ENCODE data around the gene KNSTRN.

The KNSTRN gene

GRCh38 chr15:40340038-40340739 is 42.3 kb upstream of the KNSTRN start (continued):
- TF ChIP-seq ZNF600 (tag by site-specific recombination; IDR thresholded peaks at IDR 0.05) (no peak), HIC1 (tag by site-specific recombination; IDR thresholded peaks at IDR 0.05) (no peak), ZNF354C (tag by site-specific recombination; IDR thresholded peaks at IDR 0.05; ENCODE audit: borderline replicate concordance, low read depth) (no peak), ZNF239 (tag by site-specific recombination; IDR thresholded peaks at IDR 0.05) (no peak), GLI4 (tag by site-specific recombination; IDR thresholded peaks at IDR 0.05) (no peak), EGR2 (tag by site-specific recombination; IDR thresholded peaks at IDR 0.05; ENCODE audit: low read depth) (no peak), ZNF114 (tag by site-specific recombination; IDR thresholded peaks at IDR 0.05) (no peak), ZNF585B (tag by site-specific recombination; IDR thresholded peaks at IDR 0.05) (no peak), ZNF843 (tag by site-specific recombination; IDR thresholded peaks at IDR 0.05) (no peak), ZNF391 (tag by site-specific recombination; IDR thresholded peaks at IDR 0.05; ENCODE audit: borderline replicate concordance, low read depth) (no peak), ZNF324 (tag by site-specific recombination; IDR thresholded peaks at IDR 0.05) (no peak), ZBTB7A (tag by site-specific recombination; IDR thresholded peaks at IDR 0.05; ENCODE audit: low read depth) (no peak), ZNF626 (tag by site-specific recombination; IDR thresholded peaks at IDR 0.05) (no peak), ZNF416 (tag by site-specific recombination; IDR thresholded peaks at IDR 0.05) (no peak), MYNN (tag by site-specific recombination; IDR thresholded peaks at IDR 0.05; ENCODE audit: borderline replicate concordance) (no peak), ZNF677 (tag by site-specific recombination; IDR thresholded peaks at IDR 0.05) (no peak), HOXD13 (CRISPR knock-in tag; IDR thresholded peaks at IDR 0.05; ENCODE audit: borderline replicate concordance) (no peak), REST (tag by site-specific recombination; IDR thresholded peaks at IDR 0.05) (no peak), ZNF596 (tag by site-specific recombination; IDR thresholded peaks at IDR 0.05) (no peak), BCL6B (tag by site-specific recombination; IDR thresholded peaks at IDR 0.05) (no peak), ZNF350 (tag by site-specific recombination; IDR thresholded peaks at IDR 0.05) (no peak), ZNF510 (tag by site-specific recombination; IDR thresholded peaks at IDR 0.05; ENCODE audit: insufficient replicate concordance) (no peak), ZNF169 (tag by site-specific recombination; IDR thresholded peaks at IDR 0.05) (no peak), KLF16 (tag by site-specific recombination; IDR thresholded peaks at IDR 0.05) (no peak), GLI2 (tag by site-specific recombination; IDR thresholded peaks at IDR 0.05; ENCODE audit: borderline replicate concordance, low read depth) (no peak), SCRT1 (tag by site-specific recombination; IDR thresholded peaks at IDR 0.05; ENCODE audit: borderline replicate concordance) (no peak)
- TF ChIP-seq, protein P1, sequence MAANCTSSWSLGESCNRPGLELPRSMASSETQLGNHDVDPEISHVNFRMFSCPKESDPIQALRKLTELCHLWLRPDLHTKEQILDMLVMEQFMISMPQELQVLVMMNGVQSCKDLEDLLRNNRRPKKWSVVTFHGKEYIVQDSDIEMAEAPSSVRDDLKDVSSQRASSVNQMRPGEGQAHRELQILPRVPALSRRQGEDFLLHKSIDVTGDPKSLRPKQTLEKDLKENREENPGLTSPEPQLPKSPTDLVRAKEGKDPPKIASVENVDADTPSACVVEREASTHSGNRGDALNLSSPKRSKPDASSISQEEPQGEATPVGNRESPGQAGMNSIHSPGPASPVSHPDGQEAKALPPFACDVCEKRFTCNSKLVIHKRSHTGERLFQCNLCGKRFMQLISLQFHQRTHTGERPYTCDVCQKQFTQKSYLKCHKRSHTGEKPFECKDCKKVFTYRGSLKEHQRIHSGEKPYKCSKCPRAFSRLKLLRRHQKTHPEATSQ (tag by site-specific recombination; IDR thresholded peaks at IDR 0.05): no peak
- TF ChIP-seq, protein P2, sequence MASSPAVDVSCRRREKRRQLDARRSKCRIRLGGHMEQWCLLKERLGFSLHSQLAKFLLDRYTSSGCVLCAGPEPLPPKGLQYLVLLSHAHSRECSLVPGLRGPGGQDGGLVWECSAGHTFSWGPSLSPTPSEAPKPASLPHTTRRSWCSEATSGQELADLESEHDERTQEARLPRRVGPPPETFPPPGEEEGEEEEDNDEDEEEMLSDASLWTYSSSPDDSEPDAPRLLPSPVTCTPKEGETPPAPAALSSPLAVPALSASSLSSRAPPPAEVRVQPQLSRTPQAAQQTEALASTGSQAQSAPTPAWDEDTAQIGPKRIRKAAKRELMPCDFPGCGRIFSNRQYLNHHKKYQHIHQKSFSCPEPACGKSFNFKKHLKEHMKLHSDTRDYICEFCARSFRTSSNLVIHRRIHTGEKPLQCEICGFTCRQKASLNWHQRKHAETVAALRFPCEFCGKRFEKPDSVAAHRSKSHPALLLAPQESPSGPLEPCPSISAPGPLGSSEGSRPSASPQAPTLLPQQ (tag by site-specific recombination; IDR thresholded peaks at IDR 0.05): no peak
